SIG-M5 treated with dmso at 0.1 percent for 504 hours (cell line): ENCODE results near the gene AGRN.
A peak's percentile ranks its signal among the peaks of the same experiment; 100 is the strongest.

ENCODE experiments used
- DNase-seq: peaks from one replicate; lab custom pipeline; 2025; ENCODE audit not compliant: unreplicated experiment; lab: John Stamatoyannopoulos, UW

Gene AGRN

DNA sequence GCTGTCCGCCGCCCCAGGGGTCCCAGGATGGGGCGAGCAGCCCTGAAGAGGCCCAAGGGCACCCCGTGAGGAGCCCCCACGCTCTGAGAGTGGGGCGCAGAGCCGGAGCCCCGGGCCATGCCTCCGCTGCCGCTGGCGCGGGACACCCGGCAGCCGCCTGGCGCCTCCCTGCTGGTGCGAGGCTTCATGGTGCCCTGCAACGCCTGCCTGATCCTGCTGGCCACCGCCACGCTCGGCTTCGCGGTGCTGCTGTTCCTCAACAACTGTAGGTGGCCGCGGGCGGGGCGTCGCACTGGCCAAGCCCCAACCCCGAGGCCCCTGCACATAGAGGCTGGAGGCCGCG lies 14.5 kb downstream of the AGRN start:
- no peak for DNase-seq

DNA sequence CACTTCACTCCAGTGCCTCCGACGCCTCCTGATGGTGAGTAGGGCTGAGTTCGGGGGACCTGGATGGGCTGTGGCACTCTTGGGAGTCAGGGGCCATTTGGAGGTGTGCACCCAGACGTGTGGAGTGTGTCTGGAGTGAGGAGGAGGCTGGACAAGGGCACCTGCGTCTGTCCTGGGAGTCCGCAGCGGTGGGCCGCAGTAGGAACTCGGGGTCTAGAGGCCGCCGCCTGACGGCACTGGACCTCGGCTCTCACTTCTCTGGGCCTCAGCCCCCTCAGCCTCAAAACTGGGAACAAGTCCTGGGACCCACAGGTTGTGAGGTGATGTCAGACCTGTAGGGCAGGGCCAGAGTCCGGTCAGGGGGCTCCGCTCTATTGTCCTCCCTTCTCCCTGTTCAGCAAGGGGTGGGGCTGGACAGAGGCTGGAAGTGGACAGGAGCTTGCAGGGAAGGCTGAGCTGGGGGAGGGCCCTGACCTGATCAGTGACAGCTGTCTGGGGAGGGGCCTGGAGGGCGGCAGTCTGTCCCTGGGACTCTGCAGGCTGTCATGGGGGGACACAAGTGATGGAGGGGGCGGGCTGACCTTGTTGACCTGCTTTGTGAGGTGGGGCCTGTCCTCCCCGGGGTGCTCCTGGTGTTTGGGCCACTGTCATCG lies 15.5 kb downstream of the AGRN start:
- no peak for DNase-seq

GRCh38 chr1:1037366-1038327 lies 17.7 kb downstream of the AGRN start:
- DNase-seq: no peak

GRCh38 chr1:1038694-1039093 lies 18.8 kb downstream of the AGRN start:
- DNase-seq: peak; percentile 69

DNA sequence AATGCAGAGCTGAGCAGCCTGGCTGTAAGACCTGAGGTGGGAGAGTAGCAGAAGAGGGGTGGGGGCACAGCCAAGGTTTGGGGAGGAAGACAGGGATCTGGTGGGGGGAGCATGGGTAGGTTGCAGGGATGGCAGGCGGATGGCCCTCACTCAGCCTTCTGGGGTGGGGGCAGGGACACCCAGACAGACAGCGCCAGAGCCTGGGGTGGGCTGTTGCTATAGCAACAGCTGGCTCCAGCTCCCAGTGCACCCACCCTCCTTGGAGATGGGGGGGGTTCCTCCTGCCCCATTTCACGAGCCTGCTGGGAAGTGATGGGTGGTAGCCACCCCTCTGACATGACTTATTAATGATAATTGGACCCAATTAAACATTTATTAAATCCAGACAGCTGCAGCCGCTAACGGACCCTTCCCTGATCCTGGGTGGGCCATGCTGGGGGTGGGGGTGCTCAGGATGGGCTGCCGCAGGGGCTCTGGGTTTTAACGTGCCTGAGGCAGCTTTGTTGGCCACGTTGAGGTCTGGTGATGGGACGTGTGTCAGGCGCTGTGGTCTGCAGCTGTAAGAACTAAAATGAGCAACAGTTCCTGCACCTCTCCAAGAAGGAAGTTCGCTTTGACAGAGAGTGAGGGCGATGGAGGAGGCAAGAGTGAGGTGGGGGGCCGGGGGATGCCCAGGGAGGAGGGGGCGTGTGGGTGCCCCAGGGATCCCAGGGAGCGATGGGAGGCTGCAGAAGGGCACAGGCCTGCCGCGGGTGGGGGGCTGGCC lies 19.4 kb downstream of the AGRN start:
- DNase-seq: peak; percentile 32

DNA sequence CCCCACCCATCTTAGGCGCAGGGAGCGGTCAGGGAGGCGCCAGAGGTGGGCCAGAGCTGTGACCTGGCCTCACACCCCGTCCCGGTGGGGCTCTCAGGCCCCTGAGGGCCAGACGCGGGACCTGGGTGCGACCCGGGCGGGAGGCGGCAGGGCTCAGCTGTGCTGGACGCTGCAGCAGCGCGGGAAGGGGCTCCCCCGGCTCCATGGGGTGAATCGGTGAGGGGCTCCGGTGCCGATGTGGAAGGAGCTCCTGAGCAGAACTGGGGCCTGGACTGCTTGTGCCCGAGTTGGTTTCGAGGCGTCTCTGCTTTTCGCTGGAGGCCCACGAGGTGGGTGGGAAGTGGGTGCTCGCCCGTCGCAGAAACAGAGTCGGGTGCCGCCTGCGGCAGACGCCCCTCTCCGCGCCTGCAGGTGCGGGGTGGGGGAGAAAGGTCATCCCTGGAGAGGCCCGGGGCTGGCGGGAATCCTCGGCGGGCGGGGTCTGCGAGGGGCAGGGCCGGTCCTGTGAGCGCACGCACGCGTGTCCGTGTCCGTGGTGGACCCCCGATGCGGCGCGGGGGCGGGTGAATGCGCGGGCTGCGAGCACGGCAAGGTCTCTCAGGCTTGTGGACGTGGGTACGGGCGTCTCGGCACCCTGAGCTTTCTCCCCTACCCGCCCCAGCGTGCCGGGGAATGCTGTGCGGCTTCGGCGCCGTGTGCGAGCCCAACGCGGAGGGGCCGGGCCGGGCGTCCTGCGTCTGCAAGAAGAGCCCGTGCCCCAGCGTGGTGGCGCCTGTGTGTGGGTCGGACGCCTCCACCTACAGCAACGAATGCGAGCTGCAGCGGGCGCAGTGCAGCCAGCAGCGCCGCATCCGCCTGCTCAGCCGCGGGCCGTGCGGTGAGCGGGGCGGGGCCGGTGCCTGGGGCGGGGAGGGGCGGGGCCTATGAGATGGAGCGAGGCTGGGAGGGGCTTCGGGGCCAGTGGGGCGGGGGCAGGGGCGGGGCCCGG lies 20.4 kb downstream of the AGRN start:
- peak; percentile 33 for DNase-seq

- no peak for DNase-seq
These were observed 21.2 kb downstream of the AGRN start for GRCh38 chr1:1041092-1041523.

DNA sequence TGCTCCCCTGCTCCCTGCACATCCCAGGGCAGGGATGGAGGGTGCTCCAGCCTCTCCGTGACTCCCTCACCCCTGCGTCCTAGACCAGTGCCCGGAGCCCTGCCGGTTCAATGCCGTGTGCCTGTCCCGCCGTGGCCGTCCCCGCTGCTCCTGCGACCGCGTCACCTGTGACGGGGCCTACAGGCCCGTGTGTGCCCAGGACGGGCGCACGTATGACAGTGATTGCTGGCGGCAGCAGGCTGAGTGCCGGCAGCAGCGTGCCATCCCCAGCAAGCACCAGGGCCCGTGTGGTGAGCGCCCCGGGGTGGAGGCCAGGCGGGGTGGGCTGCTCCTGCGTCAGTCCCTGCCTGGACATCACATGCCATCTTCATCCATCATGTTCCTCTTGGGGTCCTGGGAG lies 22.0 kb downstream of the AGRN start:
- no peak for DNase-seq

DNA sequence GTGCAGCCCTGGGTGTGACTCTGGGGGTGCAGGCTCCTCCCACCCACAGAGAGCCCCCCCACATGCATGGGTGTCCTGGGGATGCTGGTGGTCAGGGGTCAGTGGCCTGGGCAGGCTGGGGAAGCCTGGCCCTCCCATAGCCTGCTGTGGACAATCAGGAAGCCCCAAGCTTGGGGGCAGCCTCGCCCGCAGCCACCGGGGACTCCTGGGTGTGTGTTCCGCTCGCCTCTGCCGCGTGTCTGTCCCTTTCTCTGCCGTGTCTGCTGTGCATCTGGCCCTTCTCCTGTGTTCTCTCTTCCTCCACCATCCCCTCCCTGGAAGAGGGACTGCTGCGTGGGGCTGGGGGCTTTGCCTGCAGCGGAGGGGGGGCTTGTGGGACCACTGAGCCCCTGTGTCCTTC lies 22.9 kb downstream of the AGRN start:
- DNase-seq: no peak

DNA sequence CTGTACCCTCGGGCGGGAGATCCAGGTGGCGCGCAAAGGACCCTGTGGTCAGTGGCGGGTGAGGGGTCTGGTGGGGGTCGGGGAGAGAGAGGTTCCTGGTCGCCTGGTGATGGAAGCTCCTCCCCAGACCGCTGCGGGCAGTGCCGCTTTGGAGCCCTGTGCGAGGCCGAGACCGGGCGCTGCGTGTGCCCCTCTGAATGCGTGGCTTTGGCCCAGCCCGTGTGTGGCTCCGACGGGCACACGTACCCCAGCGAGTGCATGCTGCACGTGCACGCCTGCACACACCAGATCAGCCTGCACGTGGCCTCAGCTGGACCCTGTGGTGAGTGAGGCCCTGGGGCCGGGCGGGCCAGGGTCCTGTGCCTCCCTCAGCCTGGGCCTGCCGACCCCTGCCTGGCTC lies 23.5 kb downstream of the AGRN start:
- no peak for DNase-seq

GRCh38 chr1:1043921-1044320 lies 24.0 kb downstream of the AGRN start:
- DNase-seq: no peak

DNA sequence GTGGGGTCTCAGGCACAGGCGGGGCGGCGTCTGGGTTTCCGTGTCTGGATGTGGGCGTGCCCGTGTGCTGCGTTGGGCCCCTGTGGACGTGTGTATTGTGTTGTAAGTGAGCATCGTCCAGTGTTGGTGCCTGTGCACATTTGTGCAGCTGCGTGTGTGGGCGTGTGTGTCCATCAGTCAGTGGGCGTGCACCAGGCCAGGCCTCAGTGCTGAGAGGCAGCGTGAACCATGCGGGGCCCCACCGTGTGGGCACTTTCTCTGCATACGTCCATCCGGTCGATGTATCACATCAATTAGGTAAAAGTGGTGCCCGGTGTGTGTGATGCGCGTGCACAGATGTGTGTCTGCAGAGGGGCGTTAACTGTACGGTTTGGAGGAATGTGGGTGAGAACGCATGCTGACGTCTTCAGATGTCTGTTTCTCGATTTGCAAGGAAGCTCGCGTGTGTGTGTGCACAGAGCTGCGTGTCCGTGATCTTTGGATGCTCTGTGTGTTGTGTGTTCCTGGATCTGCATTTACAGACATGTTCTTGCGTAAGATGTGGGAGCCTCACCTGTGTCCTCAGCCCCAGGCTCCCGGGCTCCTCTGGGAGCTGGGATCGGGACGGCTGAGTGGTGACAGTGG lies 24.6 kb downstream of the AGRN start:
- DNase-seq: no peak

GRCh38 chr1:1045129-1045528 lies 25.2 kb downstream of the AGRN start:
- no peak for DNase-seq

- DNase-seq: no peak
These were observed 26.3 kb downstream of the AGRN start for GRCh38 chr1:1046243-1046642.

DNA sequence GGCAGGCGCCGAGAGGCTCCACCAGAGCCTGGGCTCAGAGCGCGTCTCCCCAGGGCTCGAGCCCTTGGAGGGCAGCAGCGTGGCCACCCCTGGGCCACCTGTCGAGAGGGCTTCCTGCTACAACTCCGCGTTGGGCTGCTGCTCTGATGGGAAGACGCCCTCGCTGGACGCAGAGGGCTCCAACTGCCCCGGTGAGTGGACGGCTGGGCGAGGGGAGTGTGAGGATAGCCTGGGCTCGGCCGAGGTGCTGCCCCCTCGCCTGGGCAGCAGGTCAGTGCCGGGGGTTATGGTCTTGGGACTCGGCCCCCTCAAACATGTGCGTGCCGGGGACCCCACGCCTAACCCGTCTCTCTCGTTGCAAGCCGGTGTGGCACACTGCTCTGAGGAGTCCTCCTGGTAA lies 26.8 kb downstream of the AGRN start:
- no peak for DNase-seq

- no peak for DNase-seq
These were observed 27.5 kb downstream of the AGRN start for GRCh38 chr1:1047407-1047806.

DNA sequence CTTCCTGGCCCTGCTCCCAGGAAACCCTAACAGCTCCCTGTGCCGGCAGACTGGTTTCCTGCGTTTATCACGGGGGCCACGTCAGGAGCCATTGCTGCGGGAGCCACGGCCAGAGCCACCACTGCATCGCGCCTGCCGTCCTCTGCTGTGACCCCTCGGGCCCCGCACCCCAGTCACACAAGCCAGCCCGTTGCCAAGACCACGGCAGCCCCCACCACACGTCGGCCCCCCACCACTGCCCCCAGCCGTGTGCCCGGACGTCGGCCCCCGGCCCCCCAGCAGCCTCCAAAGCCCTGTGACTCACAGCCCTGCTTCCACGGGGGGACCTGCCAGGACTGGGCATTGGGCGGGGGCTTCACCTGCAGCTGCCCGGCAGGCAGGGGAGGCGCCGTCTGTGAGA lies 28.0 kb downstream of the AGRN start:
- DNase-seq: no peak

GRCh38 chr1:1048765-1049164 lies 28.8 kb downstream of the AGRN start:
- no peak for DNase-seq

DNA sequence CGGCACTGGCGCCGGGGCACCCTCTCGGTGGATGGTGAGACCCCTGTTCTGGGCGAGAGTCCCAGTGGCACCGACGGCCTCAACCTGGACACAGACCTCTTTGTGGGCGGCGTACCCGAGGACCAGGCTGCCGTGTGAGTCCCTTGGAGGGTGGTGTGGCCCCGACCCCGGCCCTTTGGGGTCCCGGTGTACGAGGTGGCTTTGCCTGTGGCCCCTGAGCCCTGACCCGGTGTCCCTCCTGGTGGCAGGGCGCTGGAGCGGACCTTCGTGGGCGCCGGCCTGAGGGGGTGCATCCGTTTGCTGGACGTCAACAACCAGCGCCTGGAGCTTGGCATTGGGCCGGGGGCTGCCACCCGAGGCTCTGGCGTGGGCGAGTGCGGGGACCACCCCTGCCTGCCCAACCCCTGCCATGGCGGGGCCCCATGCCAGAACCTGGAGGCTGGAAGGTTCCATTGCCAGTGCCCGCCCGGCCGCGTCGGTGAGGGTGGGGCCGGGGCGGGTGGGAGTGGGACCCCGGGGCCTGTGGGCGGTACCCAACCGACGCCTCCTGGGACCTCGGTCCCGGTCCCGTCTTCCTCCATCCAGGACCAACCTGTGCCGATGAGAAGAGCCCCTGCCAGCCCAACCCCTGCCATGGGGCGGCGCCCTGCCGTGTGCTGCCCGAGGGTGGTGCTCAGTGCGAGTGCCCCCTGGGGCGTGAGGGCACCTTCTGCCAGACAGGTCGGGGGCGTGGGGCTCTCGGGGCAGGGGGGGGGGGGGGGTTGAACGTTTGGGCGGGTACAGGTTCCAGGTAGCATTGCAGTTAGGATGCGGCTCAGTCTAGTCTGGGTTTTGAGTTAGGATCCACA lies 29.6 kb downstream of the AGRN start:
- DNase-seq: no peak
